ENCODE results near the gene STK32C. TPM values are rescaled to one million over a fixed set of nuclear protein-coding genes. Genes with fewer than 3 reads are reported as not detected.

STK32C gene
- total RNA-seq, 1 donor from 2014 or later: 18.3 TPM

DNA sequence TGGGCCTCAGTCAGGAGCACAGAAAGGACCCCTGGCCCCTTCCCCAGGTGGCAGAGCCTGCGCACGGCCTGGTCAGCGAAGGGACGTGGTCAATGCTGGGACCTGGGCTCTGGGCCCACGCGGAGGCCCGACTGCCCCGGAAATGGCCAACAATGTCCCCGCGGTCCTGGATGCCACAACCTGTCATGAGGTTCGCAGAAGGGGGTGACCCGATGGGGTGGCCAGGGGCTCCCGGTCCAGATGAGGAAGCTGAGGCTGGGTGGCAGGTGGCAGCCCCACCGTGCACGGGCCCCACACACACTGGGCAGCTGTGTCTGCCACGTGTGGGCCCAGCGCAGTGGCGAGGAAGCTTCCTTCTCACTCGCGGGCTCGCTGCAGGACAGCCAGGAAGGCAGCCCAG lies 71.6 kb downstream of the STK32C start:
- no peak for DNase-seq (ENCODE audit: low spot score)

DNA sequence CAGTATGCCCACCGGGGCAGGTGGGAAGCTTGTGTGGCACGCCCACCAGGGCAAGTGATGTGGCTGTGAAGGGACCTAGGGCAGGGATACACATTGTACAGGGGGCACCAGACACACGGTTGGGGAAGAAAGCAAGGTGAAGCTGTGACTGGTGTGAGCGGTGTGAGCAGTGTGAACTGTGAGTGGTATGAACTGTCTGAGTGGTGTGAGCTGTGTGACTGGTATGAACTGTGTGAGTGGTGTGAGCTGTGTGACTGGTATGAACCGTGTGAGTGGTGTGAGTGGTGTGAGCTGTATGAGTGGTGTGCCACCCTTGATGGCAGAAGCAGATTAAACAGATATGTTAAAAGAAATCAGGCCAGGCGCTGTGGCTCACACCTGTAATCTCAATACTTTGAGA lies 72.9 kb downstream of the STK32C start:
- DNase-seq (ENCODE audit: low spot score): no peak

DNA sequence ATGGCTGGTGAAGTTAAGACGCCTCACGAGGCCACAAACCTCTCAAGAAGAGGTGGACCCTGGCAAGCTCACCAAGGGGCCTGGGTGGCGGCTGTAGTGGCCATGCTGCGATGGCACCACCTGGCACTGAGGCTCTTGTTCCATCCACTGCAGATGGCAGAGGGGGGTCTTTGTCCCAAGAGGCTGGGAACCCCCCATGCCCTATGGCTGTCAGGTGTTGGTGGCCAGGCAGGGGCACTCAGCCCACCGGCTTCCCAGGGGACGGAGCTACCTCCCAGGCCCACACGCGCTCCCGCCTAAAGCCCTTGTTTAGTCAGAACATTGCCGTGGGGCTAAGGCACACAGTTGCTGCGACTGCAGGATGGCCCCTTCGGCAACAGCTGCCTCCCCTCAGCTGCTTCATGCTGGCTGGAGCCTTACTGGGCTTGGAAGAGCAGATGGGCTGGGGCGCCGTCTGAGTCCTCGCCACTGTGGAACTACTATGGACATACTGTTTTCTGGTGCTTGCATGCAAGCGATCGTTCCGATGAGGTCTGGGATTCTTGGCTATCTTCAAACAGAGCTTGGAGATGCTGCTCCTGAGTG lies 74.2 kb downstream of the STK32C start:
- no peak for DNase-seq (ENCODE audit: low spot score)

DNA sequence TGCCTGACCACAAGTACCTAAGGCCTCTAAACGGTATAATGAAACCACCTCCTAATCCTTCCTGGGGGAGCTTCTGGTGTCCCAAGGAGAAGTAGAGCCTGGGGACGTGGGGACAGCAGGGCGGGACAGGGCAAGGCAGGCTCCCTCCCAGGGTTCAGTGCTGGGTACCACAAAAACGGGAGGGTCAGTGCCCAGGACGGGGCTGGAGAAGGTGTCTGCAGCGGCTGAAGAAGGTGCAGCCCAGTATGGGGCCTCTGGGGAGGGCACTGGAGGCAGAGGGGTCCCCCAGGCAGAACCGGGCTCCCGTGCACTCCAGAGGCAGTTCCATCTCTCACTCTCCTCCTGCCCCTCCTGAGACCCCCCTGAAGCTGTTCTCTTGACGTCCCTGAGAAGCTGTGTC lies 74.8 kb downstream of the STK32C start:
- DNase-seq (ENCODE audit: low spot score): no peak

GRCh38 chr10:132232023-132232951 lies 75.5 kb downstream of the STK32C start:
- no peak for DNase-seq (ENCODE audit: low spot score)

DNA sequence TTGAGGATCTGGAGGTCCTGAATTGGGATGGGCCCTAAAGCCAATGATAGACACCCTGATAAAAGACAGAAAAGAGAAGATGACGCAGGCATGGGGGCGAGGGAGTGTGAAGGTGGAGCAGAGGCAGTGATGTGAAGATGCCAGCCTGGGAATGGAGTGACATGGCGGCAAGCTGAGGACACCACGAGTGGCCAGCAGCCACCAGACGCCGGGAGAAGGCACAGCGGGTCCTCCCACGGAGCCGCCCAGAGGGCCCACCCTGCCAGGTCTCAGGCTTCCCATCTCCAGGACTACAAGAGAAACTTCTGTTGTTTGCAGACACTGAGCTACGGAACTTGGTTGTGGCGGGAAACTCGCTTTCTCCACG lies 76.1 kb downstream of the STK32C start:
- DNase-seq (ENCODE audit: low spot score): no peak

DNA sequence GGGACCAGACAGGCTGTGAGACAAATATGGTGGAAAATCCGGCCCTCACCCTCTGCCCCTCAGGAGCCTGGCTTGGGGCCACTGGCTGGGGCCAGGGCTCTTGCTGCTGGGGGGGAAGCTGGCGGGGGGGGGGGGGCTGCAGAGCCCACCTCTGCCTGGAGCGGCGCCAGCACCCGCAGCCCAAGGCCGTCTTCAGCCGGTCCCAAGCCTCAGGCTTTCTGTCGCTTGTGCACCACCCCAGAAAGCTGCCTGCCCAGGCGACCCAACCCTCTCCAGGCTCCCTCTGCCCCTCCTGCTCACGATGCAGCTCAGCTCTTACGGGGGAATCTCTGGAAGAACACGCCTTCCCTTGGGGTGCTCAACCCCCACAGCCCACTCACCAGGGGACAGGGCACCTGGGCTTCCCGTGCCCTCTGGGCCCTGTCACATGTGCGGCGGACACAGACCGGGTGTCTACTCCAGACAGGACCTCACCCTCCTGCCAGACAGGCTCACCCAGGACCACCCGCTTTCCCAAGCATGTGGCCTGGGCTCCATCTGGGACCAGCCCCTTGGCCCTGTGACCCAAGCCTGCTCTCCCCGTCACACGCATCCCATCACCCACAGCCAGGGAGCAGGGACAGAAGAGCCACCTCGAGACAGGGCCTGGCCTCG lies 77.1 kb downstream of the STK32C start:
- no peak for DNase-seq (ENCODE audit: low spot score)

- DNase-seq (ENCODE audit: low spot score): no peak
Measured at GRCh38 chr10:132229834-132230556, 77.8 kb downstream of the STK32C start.

DNA sequence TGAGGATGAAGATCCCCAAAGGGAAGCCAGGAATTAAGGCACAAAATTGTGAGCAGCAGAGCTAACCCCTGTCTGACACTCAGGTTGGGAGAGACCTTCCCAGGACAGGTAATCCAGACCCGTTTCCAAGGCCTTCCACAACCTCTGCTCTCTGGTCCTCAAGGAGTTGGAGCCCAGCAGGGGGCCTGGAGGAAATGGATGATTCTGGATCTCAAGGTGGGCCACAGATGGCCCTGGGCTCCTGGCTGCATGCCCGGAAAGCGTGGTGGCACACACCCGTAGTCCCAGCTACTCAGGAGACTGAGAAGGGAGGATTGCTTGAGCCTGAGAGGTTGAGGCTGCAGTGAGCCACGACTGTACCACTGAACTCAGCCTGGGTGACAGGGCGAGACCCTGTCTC lies 78.7 kb downstream of the STK32C start:
- DNase-seq (ENCODE audit: low spot score): no peak

- no peak for DNase-seq (ENCODE audit: low spot score)
Measured at GRCh38 chr10:132228616-132229015, 79.1 kb downstream of the STK32C start.

- DNase-seq (ENCODE audit: low spot score): no peak
Measured at GRCh38 chr10:132227851-132228390, 79.8 kb downstream of the STK32C start.

DNA sequence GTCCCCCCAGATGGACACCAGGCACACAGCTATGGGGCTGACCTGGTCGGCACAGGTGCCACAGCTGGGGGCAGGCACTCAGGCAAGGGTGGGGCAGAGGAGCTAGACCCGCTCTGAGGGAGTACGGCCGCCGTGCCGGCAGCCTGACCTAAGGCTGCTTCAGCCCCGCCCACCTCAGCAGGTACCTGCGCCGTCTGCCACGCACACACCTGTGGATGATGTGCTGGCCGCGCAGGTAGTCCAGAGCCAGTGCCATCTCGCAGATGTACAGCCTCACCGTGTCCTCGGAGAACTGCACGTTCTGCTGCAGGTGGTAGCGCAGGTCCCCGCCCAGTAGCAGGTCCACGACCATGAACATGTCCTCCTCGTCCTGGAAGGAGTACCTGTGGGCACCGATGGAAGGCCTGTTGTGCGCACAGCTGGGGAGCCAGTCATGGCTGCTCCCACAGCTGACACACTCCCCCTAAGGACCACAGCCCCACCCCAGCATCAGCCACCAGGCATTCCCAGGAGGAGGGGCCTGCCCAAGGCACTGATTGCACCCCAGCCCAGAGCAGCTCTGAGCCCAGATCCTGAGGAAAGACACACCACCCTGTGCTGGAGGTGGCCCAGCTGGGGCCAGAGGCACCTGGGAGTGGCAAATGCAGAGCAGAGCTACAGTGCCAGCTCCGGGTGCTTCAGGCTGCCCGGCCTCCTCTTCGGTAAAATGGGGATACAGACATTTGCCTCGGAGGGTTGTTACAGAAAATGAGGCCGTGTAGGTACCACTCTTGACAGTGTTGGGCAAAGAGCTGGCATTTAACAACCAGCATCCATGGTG lies 81.0 kb downstream of the STK32C start:
- DNase-seq (ENCODE audit: low spot score): no peak

DNA sequence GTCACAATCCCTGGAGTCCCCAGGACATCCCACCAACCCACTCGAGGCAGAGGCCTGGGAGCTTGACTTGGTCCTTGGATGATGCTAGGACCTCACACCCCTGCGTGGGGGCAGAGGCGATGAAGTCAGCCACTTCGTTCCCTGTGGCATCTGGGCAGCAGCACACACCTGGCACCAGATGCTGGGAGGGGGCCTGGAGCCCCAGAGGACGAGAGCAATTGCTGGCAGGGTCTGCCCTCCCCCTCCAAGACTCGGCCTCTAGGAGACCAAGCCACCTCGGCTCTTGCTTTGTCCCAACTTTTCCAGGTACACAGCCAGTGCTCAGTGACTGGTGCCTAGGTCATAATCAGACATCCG lies 81.9 kb downstream of the STK32C start:
- DNase-seq (ENCODE audit: low spot score): no peak

GRCh38 chr10:132225073-132225848 lies 82.5 kb downstream of the STK32C start:
- DNase-seq (ENCODE audit: low spot score): no peak

- DNase-seq (ENCODE audit: low spot score): no peak
Measured at GRCh38 chr10:132224343-132225072, 83.2 kb downstream of the STK32C start.

GRCh38 chr10:132223611-132224342 lies 84.0 kb downstream of the STK32C start:
- DNase-seq (ENCODE audit: low spot score): no peak

GRCh38 chr10:132223156-132223590 lies 84.6 kb downstream of the STK32C start:
- DNase-seq (ENCODE audit: low spot score): no peak

GRCh38 chr10:132222726-132223125 lies 85.0 kb downstream of the STK32C start:
- no peak for DNase-seq (ENCODE audit: low spot score)
